Fibroblast of lung (primary cell): Measurements from ENCODE around the gene SAMD11.

Experiments used
- EZH2 ChIP-seq: IDR thresholded peaks from 2 replicates; pipeline ENCODE4 v1.5.1; 2012; ENCODE audit warnings: low read length, control low read depth, mild to moderate bottlenecking; ENCODE audit errors: missing control alignments
- TF ChIP-seq, protein P1 (sequence below), 2 donors: IDR thresholded peaks in 1 of 2; conservative IDR thresholded peaks in 1 of 2; 1 replicate in 1 of 2; 2 replicates in 1 of 2; pipeline ENCODE4 v1.5.1; 2011 to 2012; ENCODE audit warnings: low read length in 2 of 2, control low read depth in 1 of 2, inconsistent platforms in 1 of 2, low read depth in 1 of 2, mild to moderate bottlenecking in 1 of 2

DNA sequence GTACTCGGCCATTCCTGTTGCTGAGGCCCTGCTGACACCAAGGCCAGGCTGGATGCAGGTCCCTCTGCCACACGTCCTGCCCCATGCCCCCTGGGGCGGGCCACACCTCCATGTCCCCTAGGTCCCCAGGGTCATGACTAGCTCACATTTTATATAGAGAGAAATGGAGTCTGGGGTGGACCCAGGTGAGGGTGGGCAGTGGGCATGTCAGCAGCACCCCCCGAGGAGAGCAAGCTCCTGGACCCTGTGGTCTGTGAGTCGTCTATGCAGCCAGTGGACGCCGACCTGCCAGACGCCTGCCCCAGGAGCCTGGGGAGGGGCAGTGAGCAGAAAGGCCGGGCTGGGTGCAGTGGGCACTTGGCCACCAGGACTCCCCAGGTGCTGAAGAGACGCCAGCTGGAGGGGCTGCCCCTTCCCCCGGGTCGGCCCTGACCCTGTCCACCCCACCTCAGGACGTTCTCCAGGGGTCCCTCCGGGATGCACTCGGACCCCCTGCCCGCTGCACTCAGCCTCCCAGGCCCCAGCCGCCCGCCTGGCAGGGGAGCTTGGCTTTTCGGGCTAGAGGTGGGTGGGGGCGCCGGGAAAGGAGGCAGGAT is 15.9 kb downstream of the SAMD11 start:
- TF ChIP-seq, protein P1, sequence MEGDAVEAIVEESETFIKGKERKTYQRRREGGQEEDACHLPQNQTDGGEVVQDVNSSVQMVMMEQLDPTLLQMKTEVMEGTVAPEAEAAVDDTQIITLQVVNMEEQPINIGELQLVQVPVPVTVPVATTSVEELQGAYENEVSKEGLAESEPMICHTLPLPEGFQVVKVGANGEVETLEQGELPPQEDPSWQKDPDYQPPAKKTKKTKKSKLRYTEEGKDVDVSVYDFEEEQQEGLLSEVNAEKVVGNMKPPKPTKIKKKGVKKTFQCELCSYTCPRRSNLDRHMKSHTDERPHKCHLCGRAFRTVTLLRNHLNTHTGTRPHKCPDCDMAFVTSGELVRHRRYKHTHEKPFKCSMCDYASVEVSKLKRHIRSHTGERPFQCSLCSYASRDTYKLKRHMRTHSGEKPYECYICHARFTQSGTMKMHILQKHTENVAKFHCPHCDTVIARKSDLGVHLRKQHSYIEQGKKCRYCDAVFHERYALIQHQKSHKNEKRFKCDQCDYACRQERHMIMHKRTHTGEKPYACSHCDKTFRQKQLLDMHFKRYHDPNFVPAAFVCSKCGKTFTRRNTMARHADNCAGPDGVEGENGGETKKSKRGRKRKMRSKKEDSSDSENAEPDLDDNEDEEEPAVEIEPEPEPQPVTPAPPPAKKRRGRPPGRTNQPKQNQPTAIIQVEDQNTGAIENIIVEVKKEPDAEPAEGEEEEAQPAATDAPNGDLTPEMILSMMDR (conservative IDR thresholded peaks at IDR 0.05 in 1 of 2, IDR thresholded peaks at IDR 0.05 in 1 of 2; ENCODE audit: low read depth in 1 of 2, low read length in 2 of 2): no peak
- no peak for TF ChIP-seq EZH2
